B cell (primary cell): ENCODE data around the gene OR52H1. TPM values are rescaled to one million over a fixed set of nuclear protein-coding genes. Genes with fewer than 3 reads are reported as not detected.

Experiments used
- ATAC-seq: fragments of 200-7000 bp; cut with Tn5 transposase; one replicate; pipeline ENCODE4 v1.10.0; 2021; ENCODE audit warnings: low read depth, mild to moderate bottlenecking, moderate number of reproducible peaks, moderate library complexity
- CTCF ChIA-PET: fragments of 350-600 bp; sonication (Branson Sonifier 250); formaldehyde crosslinking; loops from one replicate; lab custom pipeline; 2021; ENCODE audit warnings: antibody characterized with exemption, inconsistent platforms; lab: Charles Lee
- POLR2A ChIA-PET: fragments of 350-600 bp; sonication (Branson Sonifier 250); formaldehyde crosslinking; loops from one replicate; lab custom pipeline; 2021; ENCODE audit warnings: antibody characterized with exemption; lab: Charles Lee
- DNase-seq: peaks from one replicate; pipeline ENCODE4 v3.0.0; 2013
- H2AFZ ChIP-seq: 2 replicates; pipeline ENCODE4 v1.6.1; 2012; ENCODE audit warnings: mild to moderate bottlenecking, low read depth, low read length; ENCODE audit not compliant: insufficient read depth, poor library complexity, severe bottlenecking
- H3K27ac ChIP-seq, 2 donors: 1 replicate in 1 of 2; 2 replicates in 1 of 2; pipeline ENCODE4 v1.5.1; 2012 to 2013; ENCODE audit warnings: low read length in 2 of 2, mild to moderate bottlenecking in 2 of 2, moderate library complexity in 1 of 2
- H3K27me3 ChIP-seq, 4 experiments: fragments of 200-600 bp in 1 of 4; sonication (generic) in 1 of 4; replicated peaks in 1 of 4; 1 replicate in 2 of 4; 2 replicates in 2 of 4; pipeline versions ENCODE4 v1.6.1 to v1.7.0; 2013 to 2016; ENCODE audit warnings: low read length in 3 of 4, mild to moderate bottlenecking in 2 of 4, mixed read lengths in 1 of 4, moderate library complexity in 1 of 4; ENCODE audit not compliant: insufficient read depth in 4 of 4, control insufficient read depth in 3 of 4; ENCODE audit errors: control extremely low read depth in 1 of 4
- H3K36me3 ChIP-seq, 2 experiments: replicated peaks in 1 of 2; 1 replicate in 1 of 2; 2 replicates in 1 of 2; pipeline versions ENCODE4 v1.6.1 to v1.7.1; 2013; ENCODE audit warnings: low read length in 1 of 2; ENCODE audit not compliant: insufficient read depth in 2 of 2, control insufficient read depth in 1 of 2; ENCODE audit errors: control extremely low read depth in 1 of 2, extremely low read depth in 1 of 2
- H3K4me1 ChIP-seq, 2 donors: fragments of 200-600 bp in 1 of 2; sonication (generic) in 1 of 2; 1 replicate in 1 of 2; 2 replicates in 1 of 2; pipeline versions ENCODE4 v1.5.1 to v1.6.1; 2013 to 2017; ENCODE audit warnings: low read length in 2 of 2; ENCODE audit not compliant: control insufficient read depth in 2 of 2, insufficient read depth in 2 of 2
- H3K4me2 ChIP-seq: replicated peaks from 2 replicates; pipeline ENCODE3; 2012; ENCODE audit warnings: mild to moderate bottlenecking, low read depth, low read length; ENCODE audit not compliant: poor library complexity, severe bottlenecking
- H3K4me3 ChIP-seq, 5 experiments: fragments of 200-600 bp in 1 of 5; sonication (generic) in 1 of 5; 1 replicate in 3 of 5; 2 replicates in 2 of 5; pipeline versions ENCODE4 v1.5.1 to v1.7.0; 2011 to 2016; ENCODE audit warnings: low read length in 4 of 5, mild to moderate bottlenecking in 4 of 5, low read depth in 2 of 5, control low read depth in 1 of 5, moderate library complexity in 1 of 5; ENCODE audit not compliant: insufficient read depth in 1 of 5; ENCODE audit errors: control extremely low read depth in 1 of 5, extremely low read depth in 1 of 5
- H3K79me2 ChIP-seq: fragments of 200-600 bp; sonication (generic); one replicate; pipeline ENCODE4 v1.6.0; 2016; ENCODE audit warnings: low read length; ENCODE audit not compliant: control insufficient read depth, insufficient read depth
- H3K9ac ChIP-seq: fragments of 200-600 bp; sonication (generic); 2 replicates; pipeline ENCODE4 v1.6.1; 2017; ENCODE audit warnings: mild to moderate bottlenecking, low read length, moderate library complexity
- H3K9me3 ChIP-seq, 3 donors: one replicate each; pipeline versions ENCODE4 v1.6.1 to v1.7.1; 2013; ENCODE audit warnings: low read length in 2 of 3; ENCODE audit not compliant: control insufficient read depth in 2 of 3, insufficient read depth in 1 of 3; ENCODE audit errors: control extremely low read depth in 1 of 3
- H4K20me1 ChIP-seq: 2 replicates; pipeline ENCODE4 v1.6.0; 2012; ENCODE audit warnings: mild to moderate bottlenecking, low read length; ENCODE audit not compliant: insufficient read depth, control insufficient read depth, poor library complexity, severe bottlenecking
- H3K27ac Mint-ChIP-seq: one replicate; pipeline ENCODE4 v1.8.0; 2021; ENCODE audit warnings: mixed read lengths
- H3K27me3 Mint-ChIP-seq: one replicate; pipeline ENCODE4 v1.8.0; 2021; ENCODE audit warnings: mixed read lengths
- H3K4me1 Mint-ChIP-seq: one replicate; pipeline ENCODE4 v1.8.0; 2021; ENCODE audit warnings: mixed read lengths
- H3K4me3 Mint-ChIP-seq: one replicate; pipeline ENCODE4 v1.8.0; 2021; ENCODE audit warnings: mixed read lengths
- H3K9me3 Mint-ChIP-seq: one replicate; pipeline ENCODE4 v1.8.0; 2022; ENCODE audit warnings: mixed read lengths; ENCODE audit not compliant: insufficient read depth
- EZH2 ChIP-seq: IDR thresholded peaks from 2 replicates; pipeline ENCODE4 v1.6.1; 2012; ENCODE audit warnings: borderline replicate concordance, low read depth, mild to moderate bottlenecking, moderate library complexity, low read length; ENCODE audit not compliant: insufficient read depth, poor library complexity, severe bottlenecking
- WGBS: methylation state at CpG from one replicate; pipeline ENCODE4 v1.1.5; 2013; ENCODE audit warnings: missing lambda C conversion rate; ENCODE audit not compliant: insufficient coverage; 5-methylcytosine and 5-hydroxymethylcytosine counted together
- intact Hi-C: fragments of 100-400 bp; cut with micrococcal nuclease; formaldehyde crosslinking; loops from one replicate; pipeline ENCODE4 v1.10.0; 2022
- polyA plus RNA-seq: library from polyadenylated mRNA; depleted of rRNA; stranded (reverse); fragments of >200 nt; gene quantifications from 2 replicates; pipeline ENCODE4 v1.2.3, GENCODE V29; 2012
- total RNA-seq, 2 donors: library from RNA; stranded (reverse); fragments of 120-200 nt in 1 of 2; gene quantifications; 1 replicate in 1 of 2; 2 replicates in 1 of 2; pipeline versions ENCODE4 v1.2.3 to v1.2.4, GENCODE V29; 2013 to 2022
- TF ChIP-seq, protein P1 (sequence below): fragments of 200-600 bp; IDR thresholded peaks from one replicate; pipeline ENCODE4 v1.8.0; 2022; ENCODE audit warnings: antibody characterized with exemption, mild to moderate bottlenecking

Gene OR52H1
- total and polyA plus RNA-seq, 2 donors (not counting 1 experiment from before 2014, with no cell fraction given): 0.15 to 0.37 TPM

DNA sequence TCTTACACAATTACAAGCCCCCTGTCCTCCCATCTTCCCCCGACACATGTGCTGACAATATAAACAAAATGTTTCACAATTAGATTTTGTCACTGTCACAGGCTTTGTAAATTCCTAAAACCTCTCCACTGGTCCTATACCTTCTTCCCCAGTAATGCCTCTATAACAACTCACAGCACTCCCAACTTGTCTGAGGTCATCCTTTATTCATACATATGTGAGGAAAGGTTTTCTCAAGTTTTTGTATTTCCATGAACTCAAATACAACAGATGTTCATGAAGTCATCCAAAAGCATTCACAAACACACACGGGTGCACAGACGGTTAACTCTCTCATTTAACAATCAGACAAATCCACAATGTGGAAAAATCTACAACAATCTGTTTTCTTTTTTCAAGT, 1.9 kb downstream of the OR52H1 start:
- no peak overlapping the region for H3K4me3 Mint-ChIP-seq
- Histone ChIP-seq H3K79me2 (no peaks in the 10 kb centered on the region), H3K36me3 (no peaks in the 10 kb centered on the region), H3K4me3 (no peak overlapping the region), H3K27me3 (no peaks in the 10 kb centered on the region), H3K9ac (no peak overlapping the region), H3K9me3 (no peaks in the 10 kb centered on the region), H3K27ac (no peak overlapping the region), H2AFZ (no peak overlapping the region), H4K20me1 (no peaks in the 10 kb centered on the region), H3K4me2 (no peak overlapping the region), H3K4me1 (no peaks in the 10 kb centered on the region)
- no peak overlapping the region for H3K27ac Mint-ChIP-seq
- ChIA-PET POLR2A (no interaction called here), CTCF (no interaction called here)
- H3K9me3 Mint-ChIP-seq: no peaks in the 10 kb centered on the region
- TF ChIP-seq, protein P1, sequence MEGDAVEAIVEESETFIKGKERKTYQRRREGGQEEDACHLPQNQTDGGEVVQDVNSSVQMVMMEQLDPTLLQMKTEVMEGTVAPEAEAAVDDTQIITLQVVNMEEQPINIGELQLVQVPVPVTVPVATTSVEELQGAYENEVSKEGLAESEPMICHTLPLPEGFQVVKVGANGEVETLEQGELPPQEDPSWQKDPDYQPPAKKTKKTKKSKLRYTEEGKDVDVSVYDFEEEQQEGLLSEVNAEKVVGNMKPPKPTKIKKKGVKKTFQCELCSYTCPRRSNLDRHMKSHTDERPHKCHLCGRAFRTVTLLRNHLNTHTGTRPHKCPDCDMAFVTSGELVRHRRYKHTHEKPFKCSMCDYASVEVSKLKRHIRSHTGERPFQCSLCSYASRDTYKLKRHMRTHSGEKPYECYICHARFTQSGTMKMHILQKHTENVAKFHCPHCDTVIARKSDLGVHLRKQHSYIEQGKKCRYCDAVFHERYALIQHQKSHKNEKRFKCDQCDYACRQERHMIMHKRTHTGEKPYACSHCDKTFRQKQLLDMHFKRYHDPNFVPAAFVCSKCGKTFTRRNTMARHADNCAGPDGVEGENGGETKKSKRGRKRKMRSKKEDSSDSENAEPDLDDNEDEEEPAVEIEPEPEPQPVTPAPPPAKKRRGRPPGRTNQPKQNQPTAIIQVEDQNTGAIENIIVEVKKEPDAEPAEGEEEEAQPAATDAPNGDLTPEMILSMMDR: no peak
- TF ChIP-seq EZH2: no peak
- ATAC-seq: no peak
- intact Hi-C loops: no loop called here
- H3K4me1 Mint-ChIP-seq: no peaks in the 10 kb centered on the region
- DNase-seq: no peak
- 100% methylated on average over 1 of the region's 3 CpGs for WGBS
- H3K27me3 Mint-ChIP-seq: peaks cover under 1% of the 10 kb centered on the region

DNA sequence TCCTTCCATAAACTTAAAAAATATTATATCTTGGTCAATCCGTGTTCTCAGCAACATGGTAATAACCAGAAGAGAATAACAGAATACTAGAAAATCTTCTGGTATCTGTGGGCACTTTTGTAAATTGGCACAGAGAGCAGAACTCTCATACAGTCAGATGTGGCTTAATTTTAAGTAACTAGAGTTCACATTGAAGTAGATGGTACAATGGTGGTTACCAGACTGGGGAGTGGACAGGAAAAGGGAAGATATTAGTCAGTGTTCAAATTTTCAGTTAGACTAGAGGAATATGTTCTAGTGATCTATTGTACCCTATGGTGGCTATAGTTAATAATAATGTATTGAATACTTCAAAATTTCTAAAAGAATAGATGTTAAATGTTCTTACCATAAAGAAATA, 6.9 kb downstream of the OR52H1 start:
- H2AFZ ChIP-seq: no peak overlapping the region
- TF ChIP-seq, protein P1: no peak
- no peak for TF ChIP-seq EZH2
- ChIA-PET CTCF (no interaction called here), POLR2A (no interaction called here)
- H3K36me3 ChIP-seq: no peaks in the 10 kb centered on the region
- H3K4me3 ChIP-seq: no peak overlapping the region
- H3K9ac ChIP-seq: no peak overlapping the region
- Mint-ChIP-seq H3K4me3 (no peak overlapping the region), H3K27ac (no peak overlapping the region), H3K4me1 (no peaks in the 10 kb centered on the region), H3K9me3 (no peaks in the 10 kb centered on the region), H3K27me3 (peaks cover 9% of the 10 kb centered on the region)
- H3K4me2 ChIP-seq: no peak overlapping the region
- H3K9me3 ChIP-seq: peaks cover 0 to 4% (median 1%) of the 10 kb centered on the region in 3 donors
- no CpG with 5 or more reads among the region's 1 CpG for WGBS
- no peak for DNase-seq
- no peak for ATAC-seq
- intact Hi-C loops: no loop called here
- no peaks in the 10 kb centered on the region for H4K20me1 ChIP-seq
- no peaks in the 10 kb centered on the region for H3K27me3 ChIP-seq
- H3K4me1 ChIP-seq: no peaks in the 10 kb centered on the region
- H3K27ac ChIP-seq: no peak overlapping the region
- no peaks in the 10 kb centered on the region for H3K79me2 ChIP-seq
